Right lung (tissue), 5 donors: ENCODE measurements around the gene TTC39C. TPM values are rescaled to one million over a fixed set of nuclear protein-coding genes. Genes with fewer than 3 reads are reported as not detected.
"Not testable (repeated sequence)": the region's sequence is repeated elsewhere in the genome, so short reads cannot be mapped to it uniquely, and the experiment has no call there.

Source experiments
- DNase-seq, 2 donors: peaks; one replicate each; pipeline ENCODE4 v3.0.0-alpha.2; 2013
- polyA plus RNA-seq, 5 donors: library from polyadenylated mRNA; unstranded; fragments of 120-200 nt; gene quantifications; one replicate each; pipeline versions ENCODE4 v1.2.1 to v1.2.3, GENCODE V29; 2013; ENCODE audit warnings: inconsistent platforms in 1 of 5, low replicate concordance in 1 of 5; ENCODE audit not compliant: insufficient read length in 5 of 5, insufficient read depth in 1 of 5

The TTC39C gene
- polyA plus RNA-seq, 5 donors, result 11.1 to 14.5 (median 13.2) TPM

GRCh38 chr18:24015639-24016631 is 1.4 kb downstream of the TTC39C start:
- no peak for DNase-seq

GRCh38 chr18:24016643-24017042 is 2.1 kb downstream of the TTC39C start:
- no peak for DNase-seq

GRCh38 chr18:24018299-24018886 is 3.8 kb downstream of the TTC39C start:
- DNase-seq, result no peak

GRCh38 chr18:24019641-24020331 is 5.2 kb downstream of the TTC39C start:
- DNase-seq, result no peak

- DNase-seq, result no peak
These were observed 7.0 kb downstream of the TTC39C start for GRCh38 chr18:24021505-24021904.

GRCh38 chr18:24022161-24022560 is 7.6 kb downstream of the TTC39C start:
- no peak for DNase-seq

GRCh38 chr18:24023185-24023814 is 8.7 kb downstream of the TTC39C start:
- DNase-seq, result no peak

- no peak for DNase-seq
These were observed 9.9 kb downstream of the TTC39C start for GRCh38 chr18:24024425-24024824.

- DNase-seq, result no peak
These were observed 11.9 kb downstream of the TTC39C start for GRCh38 chr18:24026457-24026856.

- peak; percentile 72 to 77 for DNase-seq
These were observed 12.7 kb downstream of the TTC39C start for GRCh38 chr18:24027156-24027827.

- DNase-seq, result not testable (repeated sequence)
These were observed 14.4 kb downstream of the TTC39C start for GRCh38 chr18:24028946-24029345.

GRCh38 chr18:24031318-24031717 is 16.8 kb downstream of the TTC39C start:
- DNase-seq, result no peak

- no peak for DNase-seq
These were observed 17.4 kb downstream of the TTC39C start for GRCh38 chr18:24031916-24032315.

GRCh38 chr18:24033641-24034412 is 19.3 kb downstream of the TTC39C start:
- DNase-seq, result no peak

GRCh38 chr18:24035316-24035715 is 20.8 kb downstream of the TTC39C start:
- no peak for DNase-seq

- no peak for DNase-seq
These were observed 25.1 kb downstream of the TTC39C start for GRCh38 chr18:24039671-24040070.

- DNase-seq, result no peak
These were observed 27.1 kb downstream of the TTC39C start for GRCh38 chr18:24041691-24042090.

GRCh38 chr18:24043403-24043802 is 28.8 kb downstream of the TTC39C start:
- DNase-seq, result no peak

- DNase-seq, result no peak
These were observed 33.7 kb downstream of the TTC39C start for GRCh38 chr18:24048261-24048660.

- DNase-seq, result no peak
These were observed 34.6 kb downstream of the TTC39C start for GRCh38 chr18:24049142-24049541.
